ENCODE results near the gene ASAP2.

The ASAP2 gene

GRCh38 chr2:9205486-9205885 lies 1.1 kb upstream of the ASAP2 start:
- H3K4me3 ChIP-seq (ENCODE audit: low read length): peak overlapping the region; percentile 46
- no peak for TF ChIP-seq CTCF (IDR thresholded peaks at IDR 0.05; ENCODE audit: insufficient read depth, low read depth, low read length, missing control alignments)
- DNase-seq (ENCODE audit: low read depth): no peak

GRCh38 chr2:9206991-9207640 lies 504 bp downstream of the ASAP2 start:
- TF ChIP-seq CTCF (IDR thresholded peaks at IDR 0.05; ENCODE audit: insufficient read depth, low read depth, low read length, missing control alignments): no peak
- peak overlapping the region; percentile 67 for H3K4me3 ChIP-seq (ENCODE audit: low read length)
- DNase-seq (ENCODE audit: low read depth): peak; percentile 29

GRCh38 chr2:9207641-9208311 lies 1.2 kb downstream of the ASAP2 start:
- DNase-seq (ENCODE audit: low read depth): peak; percentile 54
- H3K4me3 ChIP-seq (ENCODE audit: low read length): peak overlapping the region; percentile 67
- no peak for TF ChIP-seq CTCF (IDR thresholded peaks at IDR 0.05; ENCODE audit: insufficient read depth, low read depth, low read length, missing control alignments)

- no peak for TF ChIP-seq CTCF (IDR thresholded peaks at IDR 0.05; ENCODE audit: insufficient read depth, low read depth, low read length, missing control alignments)
- DNase-seq (ENCODE audit: low read depth): no peak
- no peak overlapping the region for H3K4me3 ChIP-seq (ENCODE audit: low read length)
Observed at GRCh38 chr2:9208875-9209274, 2.3 kb downstream of the ASAP2 start.

DNA sequence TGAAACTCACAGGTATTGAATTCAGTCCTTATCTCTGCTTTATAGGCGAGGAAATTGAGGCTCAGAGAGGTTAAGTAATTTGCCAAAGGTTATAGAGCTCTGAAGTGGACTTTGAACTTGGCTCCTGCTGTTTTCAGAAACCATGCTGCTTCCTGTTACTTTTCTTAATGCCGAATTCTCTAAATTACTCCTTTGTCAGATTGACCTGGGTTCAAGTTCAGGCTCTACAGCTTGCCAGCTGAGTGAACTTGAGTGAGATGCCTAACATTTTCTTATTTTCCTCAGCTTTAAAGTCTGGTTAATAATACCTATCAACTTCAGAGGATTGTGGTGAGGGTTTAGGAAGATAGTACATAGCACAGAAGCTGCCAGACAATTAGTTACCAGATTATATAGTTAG lies 3.4 kb downstream of the ASAP2 start:
- DNase-seq (ENCODE audit: low read depth): no peak
- no peak overlapping the region for H3K4me3 ChIP-seq (ENCODE audit: low read length)
- no peak for TF ChIP-seq CTCF (IDR thresholded peaks at IDR 0.05; ENCODE audit: insufficient read depth, low read depth, low read length, missing control alignments)

DNA sequence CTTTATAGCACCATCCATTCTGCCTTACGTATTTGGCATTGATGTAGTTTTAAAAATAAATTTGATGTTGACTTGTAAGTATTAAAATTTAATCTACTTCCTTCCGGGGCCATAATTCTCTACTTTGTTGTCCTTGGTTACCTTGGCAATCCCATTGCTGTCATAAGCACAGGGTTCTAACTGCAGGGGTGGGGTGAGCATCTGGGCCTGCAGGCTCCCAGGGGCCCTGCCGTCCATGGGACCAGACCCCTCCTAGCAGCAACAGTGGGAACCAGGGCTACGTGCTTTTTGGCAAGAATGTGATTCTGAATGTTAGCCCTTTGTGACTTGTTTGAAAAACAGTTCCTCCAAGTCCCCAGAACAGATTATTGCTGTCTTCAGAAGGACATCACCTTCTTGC lies 4.9 kb downstream of the ASAP2 start:
- TF ChIP-seq CTCF (IDR thresholded peaks at IDR 0.05; ENCODE audit: insufficient read depth, low read depth, low read length, missing control alignments): no peak
- DNase-seq (ENCODE audit: low read depth): no peak
- no peak overlapping the region for H3K4me3 ChIP-seq (ENCODE audit: low read length)

Data from epithelial cell of esophagus (primary cell).